Trophoblast cell (in vitro differentiated cells and primary cell): Measurements from ENCODE around the gene OR6T1.

ENCODE experiments used
- DNase-seq, 2 donors: peaks; one replicate each; pipeline ENCODE4 v3.0.0-alpha.2; 2016
- H2AFZ ChIP-seq: 2 replicates; pipeline ENCODE4 v1.6.1; 2013; ENCODE audit warnings: low read length, moderate library complexity, mild to moderate bottlenecking; ENCODE audit not compliant: insufficient read depth, poor library complexity
- H2AK5ac ChIP-seq: 2 replicates; pipeline ENCODE4 v1.6.1; 2013; ENCODE audit warnings: mild to moderate bottlenecking, low read length
- H2BK120ac ChIP-seq: 2 replicates; pipeline ENCODE4 v1.6.1; 2013; ENCODE audit warnings: low read length, mild to moderate bottlenecking, moderate library complexity; ENCODE audit not compliant: insufficient read depth, poor library complexity
- H2BK12ac ChIP-seq: 2 replicates; pipeline ENCODE4 v1.6.1; 2013; ENCODE audit warnings: mild to moderate bottlenecking, low read length, moderate library complexity
- H2BK5ac ChIP-seq: 2 replicates; pipeline ENCODE4 v1.6.1; 2013; ENCODE audit warnings: low read length, low read depth, moderate library complexity, mild to moderate bottlenecking; ENCODE audit not compliant: poor library complexity
- H3K14ac ChIP-seq: 2 replicates; pipeline ENCODE4 v1.6.1; 2013; ENCODE audit warnings: mild to moderate bottlenecking, low read length
- H3K18ac ChIP-seq: 2 replicates; pipeline ENCODE4 v1.6.1; 2013; ENCODE audit warnings: mild to moderate bottlenecking, low read length
- H3K23ac ChIP-seq: 2 replicates; pipeline ENCODE4 v1.6.1; 2013; ENCODE audit warnings: low read length
- H3K27ac ChIP-seq: 2 replicates; pipeline ENCODE4 v1.5.1; 2013; ENCODE audit warnings: low read depth, mild to moderate bottlenecking, inconsistent platforms, low read length, moderate library complexity
- H3K27me3 ChIP-seq: 2 replicates; pipeline ENCODE4 v1.6.1; 2013; ENCODE audit warnings: inconsistent platforms, mild to moderate bottlenecking, low read length, moderate library complexity; ENCODE audit not compliant: insufficient read depth
- H3K36me3 ChIP-seq, 2 experiments: 1 replicate in 1 of 2; 2 replicates in 1 of 2; pipeline ENCODE4 v1.6.1; 2013; ENCODE audit warnings: low read length in 2 of 2, mild to moderate bottlenecking in 2 of 2, moderate library complexity in 1 of 2; ENCODE audit not compliant: insufficient read depth in 2 of 2, control insufficient read depth in 1 of 2
- H3K4ac ChIP-seq: 2 replicates; pipeline ENCODE4 v1.6.1; 2013; ENCODE audit warnings: low read depth, mild to moderate bottlenecking, low read length, moderate library complexity
- H3K4me1 ChIP-seq, 2 experiments: 1 replicate in 1 of 2; 2 replicates in 1 of 2; pipeline ENCODE4 v1.6.1; 2013; ENCODE audit warnings: low read length in 2 of 2, mild to moderate bottlenecking in 2 of 2, moderate library complexity in 1 of 2; ENCODE audit not compliant: insufficient read depth in 2 of 2, control insufficient read depth in 1 of 2
- H3K4me2 ChIP-seq: 2 replicates; pipeline ENCODE4 v1.6.1; 2013; ENCODE audit warnings: inconsistent platforms, mild to moderate bottlenecking, low read length, moderate library complexity
- H3K4me3 ChIP-seq: 2 replicates; pipeline ENCODE4 v1.5.1; 2013; ENCODE audit warnings: mild to moderate bottlenecking, low read depth, low read length, inconsistent platforms
- H3K79me1 ChIP-seq: one replicate; pipeline ENCODE4 v1.6.1; 2013; ENCODE audit warnings: low read length
- H3K79me2 ChIP-seq: 2 replicates; pipeline ENCODE4 v1.6.1; 2013; ENCODE audit warnings: low read length, mild to moderate bottlenecking; ENCODE audit not compliant: control insufficient read depth, insufficient read depth, poor library complexity
- H3K9ac ChIP-seq: 2 replicates; pipeline ENCODE4 v1.6.1; 2013; ENCODE audit warnings: mild to moderate bottlenecking, low read length
- H3K9me3 ChIP-seq: 2 replicates; pipeline ENCODE4 v1.6.1; 2013; ENCODE audit warnings: low read depth, mild to moderate bottlenecking, control low read depth, inconsistent platforms, low read length; ENCODE audit not compliant: insufficient read depth
- H4K12ac ChIP-seq: 2 replicates; pipeline ENCODE4 v1.6.1; 2013; ENCODE audit warnings: low read depth, mild to moderate bottlenecking, low read length, moderate library complexity
- H4K8ac ChIP-seq: 2 replicates; pipeline ENCODE4 v1.6.1; 2013; ENCODE audit warnings: low read depth, mild to moderate bottlenecking, low read length, moderate library complexity
- H4K91ac ChIP-seq: one replicate; pipeline ENCODE4 v1.6.1; 2013; ENCODE audit warnings: low read depth, mild to moderate bottlenecking, low read length, moderate library complexity
- WGBS: extraction: QIAGEN DNeasy Blood & Tissue Kit; methylation state at CpG from one replicate; pipeline ENCODE4 v1.1.7; 2013; ENCODE audit warnings: missing lambda C conversion rate; ENCODE audit not compliant: insufficient read length, insufficient coverage; ENCODE audit errors: extremely low coverage; 5-methylcytosine and 5-hydroxymethylcytosine counted together

Gene OR6T1

GRCh38 chr11:123924027-123924426 is 19.6 kb downstream of the OR6T1 start:
- no peak overlapping the region for H3K18ac ChIP-seq

GRCh38 chr11:123920943-123921342 is 22.7 kb downstream of the OR6T1 start:
- no peaks in the 10 kb centered on the region for H3K4me1 ChIP-seq
- no peak overlapping the region for H4K8ac ChIP-seq
- H3K79me2 ChIP-seq = no peaks in the 10 kb centered on the region
- H3K36me3 ChIP-seq = no peaks in the 10 kb centered on the region
- no peak overlapping the region for H3K27ac ChIP-seq
- no peak overlapping the region for H2AK5ac ChIP-seq
- no peak overlapping the region for H3K4me3 ChIP-seq
- H4K91ac ChIP-seq = no peak overlapping the region
- WGBS = no CpG with 5 or more reads among the region's 3 CpGs
- no peaks in the 10 kb centered on the region for H3K27me3 ChIP-seq
- no peak for DNase-seq
- H3K4me2 ChIP-seq = no peak overlapping the region
- no peak overlapping the region for H2BK5ac ChIP-seq
- H4K12ac ChIP-seq = no peak overlapping the region
- no peak overlapping the region for H3K18ac ChIP-seq
- no peak overlapping the region for H2AFZ ChIP-seq
- no peak overlapping the region for H2BK120ac ChIP-seq
- no peak overlapping the region for H3K14ac ChIP-seq
- H3K9me3 ChIP-seq = no peaks in the 10 kb centered on the region
- H3K9ac ChIP-seq = no peak overlapping the region
- H3K23ac ChIP-seq = no peak overlapping the region
- no peaks in the 10 kb centered on the region for H3K79me1 ChIP-seq
- no peak overlapping the region for H2BK12ac ChIP-seq
- no peak overlapping the region for H3K4ac ChIP-seq

More at GRCh38 chr11:123924027-123924426, 19.6 kb downstream of the OR6T1 start:
- Histone ChIP-seq H4K12ac (no peak overlapping the region), H2BK12ac (no peak overlapping the region), H3K14ac (no peak overlapping the region), H3K4me1 (no peaks in the 10 kb centered on the region), H2AK5ac (no peak overlapping the region), H3K36me3 (no peaks in the 10 kb centered on the region), H2BK120ac (no peak overlapping the region), H3K4me2 (no peak overlapping the region), H3K27ac (no peak overlapping the region), H4K91ac (no peak overlapping the region), H3K4ac (no peak overlapping the region), H3K27me3 (no peaks in the 10 kb centered on the region), H2BK5ac (no peak overlapping the region), H3K4me3 (no peak overlapping the region), H3K79me2 (no peaks in the 10 kb centered on the region), H2AFZ (no peak overlapping the region), H3K9ac (no peak overlapping the region), H4K8ac (no peak overlapping the region), H3K23ac (no peak overlapping the region), H3K79me1 (no peaks in the 10 kb centered on the region), H3K9me3 (no peaks in the 10 kb centered on the region)
- WGBS = no CpG with 5 or more reads among the region's 1 CpG
- DNase-seq = no peak

- H3K36me3 ChIP-seq = no peaks in the 10 kb centered on the region
- no peak overlapping the region for H2BK12ac ChIP-seq
- no peak overlapping the region for H4K8ac ChIP-seq
- no peak overlapping the region for H4K12ac ChIP-seq
- H3K4ac ChIP-seq = no peak overlapping the region
- H3K14ac ChIP-seq = no peak overlapping the region
- no peak overlapping the region for H2AFZ ChIP-seq
- WGBS = no CpG with 5 or more reads among the region's 3 CpGs
- no peaks in the 10 kb centered on the region for H3K79me2 ChIP-seq
- H2AK5ac ChIP-seq = no peak overlapping the region
- H3K4me3 ChIP-seq = no peak overlapping the region
- no peak overlapping the region for H3K9ac ChIP-seq
- H3K79me1 ChIP-seq = no peaks in the 10 kb centered on the region
- H2BK5ac ChIP-seq = no peak overlapping the region
- no peak overlapping the region for H3K23ac ChIP-seq
- no peaks in the 10 kb centered on the region for H3K9me3 ChIP-seq
- H3K27ac ChIP-seq = no peak overlapping the region
- no peaks in the 10 kb centered on the region for H3K27me3 ChIP-seq
- no peaks in the 10 kb centered on the region for H3K4me1 ChIP-seq
- H2BK120ac ChIP-seq = no peak overlapping the region
- no peak overlapping the region for H4K91ac ChIP-seq
- no peak for DNase-seq
- H3K18ac ChIP-seq = no peak overlapping the region
- no peak overlapping the region for H3K4me2 ChIP-seq
These were observed 37.8 kb downstream of the OR6T1 start for GRCh38 chr11:123905826-123906225.

- no peak overlapping the region for H3K23ac ChIP-seq
- no peak overlapping the region for H2BK12ac ChIP-seq
- no CpG with 5 or more reads among the region's 3 CpGs for WGBS
- H4K91ac ChIP-seq = no peak overlapping the region
- H3K4me1 ChIP-seq = no peaks in the 10 kb centered on the region
- no peaks in the 10 kb centered on the region for H3K79me1 ChIP-seq
- no peak overlapping the region for H3K4ac ChIP-seq
- no peak overlapping the region for H4K12ac ChIP-seq
- no peak overlapping the region for H2BK120ac ChIP-seq
- DNase-seq = no peak
- no peak overlapping the region for H3K4me2 ChIP-seq
- no peak overlapping the region for H3K14ac ChIP-seq
- no peaks in the 10 kb centered on the region for H3K9me3 ChIP-seq
- no peak overlapping the region for H3K4me3 ChIP-seq
- H2AK5ac ChIP-seq = no peak overlapping the region
- H4K8ac ChIP-seq = no peak overlapping the region
- H2BK5ac ChIP-seq = no peak overlapping the region
- no peaks in the 10 kb centered on the region for H3K27me3 ChIP-seq
- H3K79me2 ChIP-seq = no peaks in the 10 kb centered on the region
- no peak overlapping the region for H3K27ac ChIP-seq
- no peaks in the 10 kb centered on the region for H3K36me3 ChIP-seq
- H2AFZ ChIP-seq = no peak overlapping the region
- no peak overlapping the region for H3K9ac ChIP-seq
- no peak overlapping the region for H3K18ac ChIP-seq
These were observed 38.7 kb downstream of the OR6T1 start for GRCh38 chr11:123904932-123905331.
